GM18867 (cell line): Measurements from ENCODE around the gene FMNL3.
"Not testable (repeated sequence)": the region's sequence is repeated elsewhere in the genome, so short reads cannot be mapped to it uniquely, and the experiment has no call there.

Experiments
- ATAC-seq: cut with Tn5 transposase; IDR thresholded peaks from one replicate; pipeline ENCODE4 v1.9.1; 2021; ENCODE audit warnings: mild to moderate bottlenecking, moderate library complexity; ENCODE audit not compliant: unreplicated experiment

Gene FMNL3

GRCh38 chr12:49707128-49707811, at the start of gene FMNL3:
Gene FMNL3, minus strand, starts transcription at chr12:49707405. Its CDS starts 225 bp downstream, at chr12:49707180.
- peak; percentile 84 for ATAC-seq

- ATAC-seq: no peak
Observed at GRCh38 chr12:49750996-49751393, 43.8 kb upstream of the FMNL3 start.

GRCh38 chr12:49750027-49750995, 43.1 kb upstream of the FMNL3 start:
- no peak for ATAC-seq

GRCh38 chr12:49748800-49749199, 41.6 kb upstream of the FMNL3 start:
- ATAC-seq: no peak

- no peak for ATAC-seq
Observed at GRCh38 chr12:49748306-49748705, 41.1 kb upstream of the FMNL3 start.

- ATAC-seq: no peak
Observed at GRCh38 chr12:49744363-49744885, 37.2 kb upstream of the FMNL3 start.

- peak; percentile 58 for ATAC-seq
Observed at GRCh38 chr12:49741882-49742620, 34.8 kb upstream of the FMNL3 start.

GRCh38 chr12:49740930-49741881, 34.0 kb upstream of the FMNL3 start, which contains the start of gene TMBIM6:
Gene TMBIM6, plus strand, starts transcription at chr12:49741557. Its CDS starts 10,937 bp downstream, at chr12:49752494.
- peak; percentile 93 for ATAC-seq

GRCh38 chr12:49740277-49740676, 33.1 kb upstream of the FMNL3 start:
- not testable (repeated sequence) for ATAC-seq

- ATAC-seq: not testable (repeated sequence)
Observed at GRCh38 chr12:49738721-49739120, 31.5 kb upstream of the FMNL3 start.

- not testable (repeated sequence) for ATAC-seq
Observed at GRCh38 chr12:49734900-49735299, 27.7 kb upstream of the FMNL3 start.

- ATAC-seq: no peak
Observed at GRCh38 chr12:49733219-49734017, 26.2 kb upstream of the FMNL3 start.

- ATAC-seq: no peak
Observed at GRCh38 chr12:49730568-49731101, 23.4 kb upstream of the FMNL3 start.

GRCh38 chr12:49730050-49730449, 22.8 kb upstream of the FMNL3 start:
- ATAC-seq: no peak

- ATAC-seq: no peak
Observed at GRCh38 chr12:49728446-49728845, 21.2 kb upstream of the FMNL3 start.

- ATAC-seq: not testable (repeated sequence)
Observed at GRCh38 chr12:49721355-49721754, 14.2 kb upstream of the FMNL3 start.

GRCh38 chr12:49720214-49720613, 13.0 kb upstream of the FMNL3 start:
- no peak for ATAC-seq

- ATAC-seq: not testable (repeated sequence)
Observed at GRCh38 chr12:49717800-49718199, 10.6 kb upstream of the FMNL3 start.

- ATAC-seq: peak; percentile 86
Observed at GRCh38 chr12:49716553-49716952, 9.3 kb upstream of the FMNL3 start.
